ENCODE measurements around the gene CACNG8. TPM values are rescaled to one million over a fixed set of nuclear protein-coding genes. Genes with fewer than 3 reads are reported as not detected.

CACNG8 gene
- total RNA-seq, 1 experiment from 2014 or later = 12.5 TPM

GRCh38 chr19:53980539-53981375 lies 18.0 kb downstream of the CACNG8 start:
- POLR2A ChIA-PET = interaction anchor here (0.6 to 2.8 kb wide), 28 partner anchors 8 to 1359 kb away, joined by 3 to 35 read pairs (median 5); partner anchors contain the start of genes CACNG6, KMT5C and MYADM
- TF ChIP-seq PRRX2 (CRISPR knock-in tag; IDR thresholded peaks at IDR 0.05) (0 out of 2 replicates have a peak, but pooled peaks have one; percentile 29), EMX1 (CRISPR knock-in tag; IDR thresholded peaks at IDR 0.05) (no peak), ERG (CRISPR knock-in tag; IDR thresholded peaks at IDR 0.05) (0 out of 2 replicates have a peak, but pooled peaks have one; percentile 59), TCF7 (CRISPR knock-in tag; IDR thresholded peaks at IDR 0.05; ENCODE audit: low read depth) (no peak), ATF2 (CRISPR knock-in tag; IDR thresholded peaks at IDR 0.05; ENCODE audit: borderline replicate concordance, low read depth) (no peak), STAT6 (CRISPR knock-in tag; conservative IDR thresholded peaks at IDR 0.05; ENCODE audit: low read depth) (no peak), SP1 (CRISPR knock-in tag; conservative IDR thresholded peaks at IDR 0.05) (peak; percentile 13), ZNF219 (CRISPR knock-in tag; IDR thresholded peaks at IDR 0.05; ENCODE audit: borderline replicate concordance) (no peak), NFATC4 (CRISPR knock-in tag; IDR thresholded peaks at IDR 0.05) (peak; percentile 80), E2F4 (CRISPR knock-in tag; IDR thresholded peaks at IDR 0.05; ENCODE audit: borderline replicate concordance, low read depth) (no peak), ZNF671 (CRISPR knock-in tag; IDR thresholded peaks at IDR 0.05) (peak; percentile 65; the same call in 1 of the 2 replicates), AR (CRISPR knock-in tag; IDR thresholded peaks at IDR 0.05) (peak; percentile 24; the same call in 1 of the 2 replicates), ZMAT4 (CRISPR knock-in tag; IDR thresholded peaks at IDR 0.05) (peak; percentile 34)
- Mint-ChIP-seq H3K4me3 (peak overlapping the region; percentile 93), H3K9me3 (no peaks in the 10 kb centered on the region), H3K4me1 (peaks cover 15% of the 10 kb centered on the region), H3K27ac (peak overlapping the region; percentile 100), H3K36me3 (0 out of 2 replicates have a peak, but pooled peaks cover under 1% of the 10 kb centered on the region), H3K27me3 (ENCODE audit: low read depth) (peaks cover 4% of the 10 kb centered on the region; the same call in 1 of the 2 replicates)
- CTCF ChIA-PET = interaction anchor here (0.6 to 3.2 kb wide), 28 partner anchors 9 to 493 kb away, joined by 3 to 48 read pairs (median 5); partner anchors contain the start of genes CACNG6, CNOT3 and MYADM
- DNase-seq (ENCODE audit: low spot score) = peak; percentile 97
- peak; percentile 32 for ATAC-seq

Measured in WTC11 (cell line).